ENCODE measurements around the gene ASMTL. TPM values are rescaled to one million over a fixed set of nuclear protein-coding genes. Genes with fewer than 3 reads are reported as not detected.

The ASMTL gene
- total and polyA plus RNA-seq, 2 of the 13 experiments (the other 11 are each of a cell fraction or from before 2014, with no cell fraction given), result 5.6 to 16.3 TPM

GRCh38 chrX:1400742-1401471 is 51.8 kb downstream of the ASMTL start (continued):
- TF ChIP-seq CSRNP2 (CRISPR knock-in tag; conservative IDR thresholded peaks at IDR 0.05; ENCODE audit: low read depth) (no peak), AGO1 (IDR thresholded peaks at IDR 0.05; ENCODE audit: low read depth, low read length, poor library complexity, severe bottlenecking) (peak; percentile 54), HCFC1 (IDR thresholded peaks at IDR 0.05; ENCODE audit: low read depth, low read length) (no peak), TCF7 (IDR thresholded peaks at IDR 0.05; ENCODE audit: low read depth) (peak; percentile 71), NCOR1 (IDR thresholded peaks at IDR 0.05; ENCODE audit: borderline replicate concordance, low read length) (peak; percentile 50; the same call in 1 of the 2 replicates), MED8 (CRISPR knock-in tag; IDR thresholded peaks at IDR 0.05; ENCODE audit: insufficient replicate concordance) (no peak), HNRNPLL (IDR thresholded peaks at IDR 0.05; ENCODE audit: low read depth, low read length, poor library complexity, severe bottlenecking) (peak; percentile 18), ZFY (CRISPR knock-in tag; IDR thresholded peaks at IDR 0.05) (peak; percentile 22; the same call in 1 of the 2 replicates), TARDBP (CRISPR knock-in tag; IDR thresholded peaks at IDR 0.05) (0 out of 2 replicates have a peak, but pooled peaks have one; percentile 34), THAP11 (CRISPR knock-in tag; IDR thresholded peaks at IDR 0.05) (no peak), SP5 (CRISPR knock-in tag; IDR thresholded peaks at IDR 0.05; ENCODE audit: borderline replicate concordance, low read depth) (peak; percentile 60; the same call in 1 of the 2 replicates), ZNF512B (CRISPR knock-in tag; IDR thresholded peaks at IDR 0.05; ENCODE audit: borderline replicate concordance) (no peak), ZNF124 (CRISPR knock-in tag; IDR thresholded peaks at IDR 0.05) (no peak), U2AF1 (optimal IDR thresholded peaks at IDR 0.05; ENCODE audit: low read depth, low read length) (peak; percentile 44), POLR2G (IDR thresholded peaks at IDR 0.05; ENCODE audit: low read depth, low read length) (peak; percentile 56; the same call in 1 of the 2 replicates), DR1 (CRISPR knock-in tag; IDR thresholded peaks at IDR 0.05) (0 out of 2 replicates have a peak, but pooled peaks have one; percentile 20)
- TF ChIP-seq, protein P1, sequence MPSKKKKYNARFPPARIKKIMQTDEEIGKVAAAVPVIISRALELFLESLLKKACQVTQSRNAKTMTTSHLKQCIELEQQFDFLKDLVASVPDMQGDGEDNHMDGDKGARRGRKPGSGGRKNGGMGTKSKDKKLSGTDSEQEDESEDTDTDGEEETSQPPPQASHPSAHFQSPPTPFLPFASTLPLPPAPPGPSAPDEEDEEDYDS (CRISPR knock-in tag; IDR thresholded peaks at IDR 0.05), result peak; percentile 50
- TF ChIP-seq, protein P2, sequence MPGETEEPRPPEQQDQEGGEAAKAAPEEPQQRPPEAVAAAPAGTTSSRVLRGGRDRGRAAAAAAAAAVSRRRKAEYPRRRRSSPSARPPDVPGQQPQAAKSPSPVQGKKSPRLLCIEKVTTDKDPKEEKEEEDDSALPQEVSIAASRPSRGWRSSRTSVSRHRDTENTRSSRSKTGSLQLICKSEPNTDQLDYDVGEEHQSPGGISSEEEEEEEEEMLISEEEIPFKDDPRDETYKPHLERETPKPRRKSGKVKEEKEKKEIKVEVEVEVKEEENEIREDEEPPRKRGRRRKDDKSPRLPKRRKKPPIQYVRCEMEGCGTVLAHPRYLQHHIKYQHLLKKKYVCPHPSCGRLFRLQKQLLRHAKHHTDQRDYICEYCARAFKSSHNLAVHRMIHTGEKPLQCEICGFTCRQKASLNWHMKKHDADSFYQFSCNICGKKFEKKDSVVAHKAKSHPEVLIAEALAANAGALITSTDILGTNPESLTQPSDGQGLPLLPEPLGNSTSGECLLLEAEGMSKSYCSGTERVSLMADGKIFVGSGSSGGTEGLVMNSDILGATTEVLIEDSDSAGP (CRISPR knock-in tag; IDR thresholded peaks at IDR 0.05; ENCODE audit: borderline replicate concordance), result peak; percentile 15; the same call in 1 of the 2 replicates
- TF ChIP-seq, protein P3, sequence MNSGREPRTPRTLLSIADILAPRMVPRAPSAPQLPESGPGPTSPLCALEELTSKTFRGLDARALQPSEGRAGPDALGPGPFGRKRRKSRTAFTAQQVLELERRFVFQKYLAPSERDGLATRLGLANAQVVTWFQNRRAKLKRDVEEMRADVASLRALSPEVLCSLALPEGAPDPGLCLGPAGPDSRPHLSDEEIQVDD (CRISPR knock-in tag; IDR thresholded peaks at IDR 0.05; ENCODE audit: borderline replicate concordance), result no peak
